ENCODE results near the gene CHCHD4. TPM values are rescaled to one million over a fixed set of nuclear protein-coding genes. Genes with fewer than 3 reads are reported as not detected.

Gene CHCHD4
- total RNA-seq, 1 experiment from 2014 or later: 27.5 TPM

DNA sequence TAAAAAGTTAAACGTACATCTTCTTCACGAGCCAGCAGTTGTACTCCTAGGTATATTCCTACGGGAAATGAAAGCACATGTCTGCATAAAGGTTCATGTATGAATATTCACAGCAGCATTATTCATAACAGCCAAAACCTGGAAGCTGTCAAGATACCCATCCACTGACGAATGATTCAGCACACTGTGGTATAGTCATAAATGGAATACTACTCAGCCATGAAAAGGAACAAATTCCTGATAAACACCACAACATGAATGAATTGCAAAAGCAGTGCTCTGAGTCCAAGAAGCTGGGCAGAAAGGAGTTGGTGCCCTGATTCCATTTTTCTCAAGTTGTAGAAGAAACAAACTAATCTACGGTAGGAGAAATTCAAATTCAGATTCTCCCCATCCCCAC lies 4.1 kb upstream of the CHCHD4 start (continued):
- TF ChIP-seq, protein P1, sequence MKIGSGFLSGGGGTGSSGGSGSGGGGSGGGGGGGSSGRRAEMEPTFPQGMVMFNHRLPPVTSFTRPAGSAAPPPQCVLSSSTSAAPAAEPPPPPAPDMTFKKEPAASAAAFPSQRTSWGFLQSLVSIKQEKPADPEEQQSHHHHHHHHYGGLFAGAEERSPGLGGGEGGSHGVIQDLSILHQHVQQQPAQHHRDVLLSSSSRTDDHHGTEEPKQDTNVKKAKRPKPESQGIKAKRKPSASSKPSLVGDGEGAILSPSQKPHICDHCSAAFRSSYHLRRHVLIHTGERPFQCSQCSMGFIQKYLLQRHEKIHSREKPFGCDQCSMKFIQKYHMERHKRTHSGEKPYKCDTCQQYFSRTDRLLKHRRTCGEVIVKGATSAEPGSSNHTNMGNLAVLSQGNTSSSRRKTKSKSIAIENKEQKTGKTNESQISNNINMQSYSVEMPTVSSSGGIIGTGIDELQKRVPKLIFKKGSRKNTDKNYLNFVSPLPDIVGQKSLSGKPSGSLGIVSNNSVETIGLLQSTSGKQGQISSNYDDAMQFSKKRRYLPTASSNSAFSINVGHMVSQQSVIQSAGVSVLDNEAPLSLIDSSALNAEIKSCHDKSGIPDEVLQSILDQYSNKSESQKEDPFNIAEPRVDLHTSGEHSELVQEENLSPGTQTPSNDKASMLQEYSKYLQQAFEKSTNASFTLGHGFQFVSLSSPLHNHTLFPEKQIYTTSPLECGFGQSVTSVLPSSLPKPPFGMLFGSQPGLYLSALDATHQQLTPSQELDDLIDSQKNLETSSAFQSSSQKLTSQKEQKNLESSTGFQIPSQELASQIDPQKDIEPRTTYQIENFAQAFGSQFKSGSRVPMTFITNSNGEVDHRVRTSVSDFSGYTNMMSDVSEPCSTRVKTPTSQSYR (CRISPR knock-in tag; IDR thresholded peaks at IDR 0.05): no peak
- TF ChIP-seq MLX (CRISPR knock-in tag; IDR thresholded peaks at IDR 0.05) (no peak), FOXK1 (CRISPR knock-in tag; IDR thresholded peaks at IDR 0.05) (no peak), NR2C2 (CRISPR knock-in tag; IDR thresholded peaks at IDR 0.05) (no peak), TCF7 (CRISPR knock-in tag; IDR thresholded peaks at IDR 0.05; ENCODE audit: low read depth) (no peak), HMGXB4 (CRISPR knock-in tag; IDR thresholded peaks at IDR 0.05) (no peak), NR3C1 (CRISPR knock-in tag; conservative IDR thresholded peaks at IDR 0.05; ENCODE audit: low read depth) (no peak), OVOL2 (CRISPR knock-in tag; IDR thresholded peaks at IDR 0.05; ENCODE audit: borderline replicate concordance) (no peak), IRF1 (CRISPR knock-in tag; IDR thresholded peaks at IDR 0.05) (no peak), TEAD1 (CRISPR knock-in tag; IDR thresholded peaks at IDR 0.05) (no peak)
- TF ChIP-seq, protein P2, sequence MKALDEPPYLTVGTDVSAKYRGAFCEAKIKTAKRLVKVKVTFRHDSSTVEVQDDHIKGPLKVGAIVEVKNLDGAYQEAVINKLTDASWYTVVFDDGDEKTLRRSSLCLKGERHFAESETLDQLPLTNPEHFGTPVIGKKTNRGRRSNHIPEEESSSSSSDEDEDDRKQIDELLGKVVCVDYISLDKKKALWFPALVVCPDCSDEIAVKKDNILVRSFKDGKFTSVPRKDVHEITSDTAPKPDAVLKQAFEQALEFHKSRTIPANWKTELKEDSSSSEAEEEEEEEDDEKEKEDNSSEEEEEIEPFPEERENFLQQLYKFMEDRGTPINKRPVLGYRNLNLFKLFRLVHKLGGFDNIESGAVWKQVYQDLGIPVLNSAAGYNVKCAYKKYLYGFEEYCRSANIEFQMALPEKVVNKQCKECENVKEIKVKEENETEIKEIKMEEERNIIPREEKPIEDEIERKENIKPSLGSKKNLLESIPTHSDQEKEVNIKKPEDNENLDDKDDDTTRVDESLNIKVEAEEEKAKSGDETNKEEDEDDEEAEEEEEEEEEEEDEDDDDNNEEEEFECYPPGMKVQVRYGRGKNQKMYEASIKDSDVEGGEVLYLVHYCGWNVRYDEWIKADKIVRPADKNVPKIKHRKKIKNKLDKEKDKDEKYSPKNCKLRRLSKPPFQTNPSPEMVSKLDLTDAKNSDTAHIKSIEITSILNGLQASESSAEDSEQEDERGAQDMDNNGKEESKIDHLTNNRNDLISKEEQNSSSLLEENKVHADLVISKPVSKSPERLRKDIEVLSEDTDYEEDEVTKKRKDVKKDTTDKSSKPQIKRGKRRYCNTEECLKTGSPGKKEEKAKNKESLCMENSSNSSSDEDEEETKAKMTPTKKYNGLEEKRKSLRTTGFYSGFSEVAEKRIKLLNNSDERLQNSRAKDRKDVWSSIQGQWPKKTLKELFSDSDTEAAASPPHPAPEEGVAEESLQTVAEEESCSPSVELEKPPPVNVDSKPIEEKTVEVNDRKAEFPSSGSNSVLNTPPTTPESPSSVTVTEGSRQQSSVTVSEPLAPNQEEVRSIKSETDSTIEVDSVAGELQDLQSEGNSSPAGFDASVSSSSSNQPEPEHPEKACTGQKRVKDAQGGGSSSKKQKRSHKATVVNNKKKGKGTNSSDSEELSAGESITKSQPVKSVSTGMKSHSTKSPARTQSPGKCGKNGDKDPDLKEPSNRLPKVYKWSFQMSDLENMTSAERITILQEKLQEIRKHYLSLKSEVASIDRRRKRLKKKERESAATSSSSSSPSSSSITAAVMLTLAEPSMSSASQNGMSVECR (CRISPR knock-in tag; IDR thresholded peaks at IDR 0.05; ENCODE audit: borderline replicate concordance): no peak
- TF ChIP-seq, protein P3, sequence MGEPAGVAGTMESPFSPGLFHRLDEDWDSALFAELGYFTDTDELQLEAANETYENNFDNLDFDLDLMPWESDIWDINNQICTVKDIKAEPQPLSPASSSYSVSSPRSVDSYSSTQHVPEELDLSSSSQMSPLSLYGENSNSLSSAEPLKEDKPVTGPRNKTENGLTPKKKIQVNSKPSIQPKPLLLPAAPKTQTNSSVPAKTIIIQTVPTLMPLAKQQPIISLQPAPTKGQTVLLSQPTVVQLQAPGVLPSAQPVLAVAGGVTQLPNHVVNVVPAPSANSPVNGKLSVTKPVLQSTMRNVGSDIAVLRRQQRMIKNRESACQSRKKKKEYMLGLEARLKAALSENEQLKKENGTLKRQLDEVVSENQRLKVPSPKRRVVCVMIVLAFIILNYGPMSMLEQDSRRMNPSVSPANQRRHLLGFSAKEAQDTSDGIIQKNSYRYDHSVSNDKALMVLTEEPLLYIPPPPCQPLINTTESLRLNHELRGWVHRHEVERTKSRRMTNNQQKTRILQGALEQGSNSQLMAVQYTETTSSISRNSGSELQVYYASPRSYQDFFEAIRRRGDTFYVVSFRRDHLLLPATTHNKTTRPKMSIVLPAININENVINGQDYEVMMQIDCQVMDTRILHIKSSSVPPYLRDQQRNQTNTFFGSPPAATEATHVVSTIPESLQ (CRISPR knock-in tag; IDR thresholded peaks at IDR 0.05): no peak

GRCh38 chr3:14127516-14128161 lies 3.0 kb upstream of the CHCHD4 start:
- Mint-ChIP-seq H3K27ac (no peak overlapping the region), H3K4me3 (no peak overlapping the region), H3K4me1 (peaks cover 23% of the 10 kb centered on the region), H3K27me3 (ENCODE audit: low read depth) (no peaks in the 10 kb centered on the region), H3K9me3 (peaks cover 5% of the 10 kb centered on the region), H3K36me3 (peaks cover 32% of the 10 kb centered on the region)
- ATAC-seq: no peak
- no peak for DNase-seq (ENCODE audit: low spot score)
- ChIA-PET CTCF (interaction anchor here (1.3 kb wide), 1 partner anchor 231 kb away, joined by 5 read pairs; no protein-coding TSS in a partner anchor), POLR2A (no interaction called here)
- TF ChIP-seq HMGA2 (CRISPR knock-in tag; IDR thresholded peaks at IDR 0.05): no peak
- no peak for TF ChIP-seq ZBTB21 (CRISPR knock-in tag; IDR thresholded peaks at IDR 0.05; ENCODE audit: borderline replicate concordance)
- TF ChIP-seq RELA (CRISPR knock-in tag; IDR thresholded peaks at IDR 0.05; ENCODE audit: borderline replicate concordance): no peak
- TF ChIP-seq ZNF423 (CRISPR knock-in tag; IDR thresholded peaks at IDR 0.05): no peak
- TF ChIP-seq, protein P4, sequence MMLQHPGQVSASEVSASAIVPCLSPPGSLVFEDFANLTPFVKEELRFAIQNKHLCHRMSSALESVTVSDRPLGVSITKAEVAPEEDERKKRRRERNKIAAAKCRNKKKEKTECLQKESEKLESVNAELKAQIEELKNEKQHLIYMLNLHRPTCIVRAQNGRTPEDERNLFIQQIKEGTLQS (CRISPR knock-in tag; conservative IDR thresholded peaks at IDR 0.05): no peak
- no peak for TF ChIP-seq USF1 (CRISPR knock-in tag; IDR thresholded peaks at IDR 0.05)
- TF ChIP-seq SMAD4 (CRISPR knock-in tag; IDR thresholded peaks at IDR 0.05): no peak
- TF ChIP-seq ETV6 (CRISPR knock-in tag; IDR thresholded peaks at IDR 0.05): no peak
- TF ChIP-seq CREB1 (CRISPR knock-in tag; IDR thresholded peaks at IDR 0.05): no peak
